SK-N-SH (cell line): Measurements from ENCODE around the gene SCO2. TPM values are rescaled to one million over a fixed set of nuclear protein-coding genes. Genes with fewer than 3 reads are reported as not detected.
A peak's percentile ranks its signal among the peaks of the same experiment; 100 is the strongest.
"Not testable (repeated sequence)": the region's sequence is repeated elsewhere in the genome, so short reads cannot be mapped to it uniquely, and the experiment has no call there.

Experiments
- CTCF ChIA-PET: fragments of 300-600, 350-600 bp; formaldehyde crosslinking; extraction: SDS; loops from one replicate; lab custom pipeline; 2021; lab: Yijun Ruan, JAX
- POLR2A ChIA-PET: fragments of 350-600 bp; sonication (Branson Sonifier 250); formaldehyde crosslinking; extraction: SDS; loops from one replicate; lab custom pipeline; 2020; ENCODE audit warnings: antibody characterized with exemption, inconsistent platforms; lab: Yijun Ruan, JAX
- DNase-seq: peaks from one replicate; pipeline ENCODE4 v3.0.0; 2012
- H2AFZ ChIP-seq: fragments of 200-600 bp; sonication (generic); 2 replicates; pipeline ENCODE4 v1.8.1; 2016; ENCODE audit warnings: antibody characterized with exemption, mild to moderate bottlenecking, low read depth
- H3F3A ChIP-seq: fragments of 200-600 bp; sonication (generic); replicated peaks from 2 replicates; pipeline ENCODE3; 2016; ENCODE audit warnings: antibody characterized with exemption, mild to moderate bottlenecking; ENCODE audit not compliant: insufficient read depth
- H3K27ac ChIP-seq, 2 experiments: fragments of 200-500 bp in 1 of 2; fragments of 200-600 bp in 1 of 2; sonication (Bioruptor generic) in 1 of 2; sonication (generic), shearing (Covaris generic) in 1 of 2; 2 replicates each; pipeline versions ENCODE4 v1.5.1 to v1.6.1; 2014 to 2016; ENCODE audit warnings: low read depth in 2 of 2, inconsistent platforms in 1 of 2, low read length in 1 of 2, mild to moderate bottlenecking in 1 of 2, mixed read lengths in 1 of 2
- H3K27me3 ChIP-seq: fragments of 200-600 bp; sonication (generic), shearing (Covaris generic); 2 replicates; pipeline ENCODE4 v1.6.1; 2016; ENCODE audit warnings: mixed run types; ENCODE audit not compliant: insufficient read depth
- H3K36me3 ChIP-seq, 2 experiments: fragments of 200-500 bp in 1 of 2; fragments of 200-600 bp in 1 of 2; sonication (Bioruptor generic) in 1 of 2; sonication (generic) in 1 of 2; replicated peaks in 1 of 2; 2 replicates each; pipeline versions ENCODE3 to v1.5.1; 2014 to 2016; ENCODE audit warnings: low read length in 1 of 2, mild to moderate bottlenecking in 1 of 2; ENCODE audit not compliant: insufficient read depth in 2 of 2, control insufficient read depth in 1 of 2
- H3K4me1 ChIP-seq, 2 experiments: fragments of 200-500 bp in 1 of 2; fragments of 200-600 bp in 1 of 2; sonication (Bioruptor generic) in 1 of 2; sonication (generic), shearing (Covaris generic) in 1 of 2; 2 replicates each; pipeline versions ENCODE4 v1.5.1 to v1.6.1; 2014 to 2016; ENCODE audit warnings: low read depth in 1 of 2, low read length in 1 of 2, mixed run types in 1 of 2; ENCODE audit not compliant: insufficient read depth in 2 of 2, control insufficient read depth in 1 of 2
- H3K4me2 ChIP-seq: fragments of 200-600 bp; sonication (generic), shearing (Covaris generic); 2 replicates; pipeline ENCODE4 v1.6.1; 2017; ENCODE audit warnings: mixed run types
- H3K4me3 ChIP-seq, 2 experiments: fragments of 200-500 bp in 1 of 2; fragments of 200-600 bp in 1 of 2; sonication (Bioruptor generic) in 1 of 2; sonication (generic), shearing (Covaris generic) in 1 of 2; 2 replicates each; pipeline versions ENCODE4 v1.5.1 to v1.8.1; 2014 to 2016; ENCODE audit warnings: low read depth in 2 of 2, inconsistent platforms in 1 of 2, low read length in 1 of 2, mild to moderate bottlenecking in 1 of 2, mixed read lengths in 1 of 2, moderate library complexity in 1 of 2
- H3K79me2 ChIP-seq: fragments of 200-600 bp; sonication (generic); 2 replicates; pipeline ENCODE4 v1.8.1; 2017; ENCODE audit warnings: mild to moderate bottlenecking; ENCODE audit not compliant: insufficient read depth
- H3K9ac ChIP-seq: fragments of 200-600 bp; sonication (generic); 2 replicates; pipeline ENCODE4 v1.6.1; 2017; ENCODE audit warnings: mixed run types
- H3K9me2 ChIP-seq: fragments of 200-600 bp; sonication (generic); 2 replicates; pipeline ENCODE4 v1.6.1; 2017; ENCODE audit warnings: mixed run types
- H3K9me3 ChIP-seq: fragments of 200-600 bp; sonication (generic); 2 replicates; pipeline ENCODE4 v1.6.1; 2017; ENCODE audit warnings: mixed run types, mild to moderate bottlenecking, moderate library complexity
- H4K20me1 ChIP-seq: fragments of 200-600 bp; sonication (generic); 2 replicates; pipeline ENCODE4 v1.6.1; 2017; ENCODE audit warnings: mild to moderate bottlenecking, mixed run types; ENCODE audit not compliant: insufficient read depth
- FOSL2 ChIP-seq: IDR thresholded peaks from 2 replicates; pipeline ENCODE4 v1.4.0; 2012; ENCODE audit warnings: low read depth, mild to moderate bottlenecking, moderate library complexity, borderline replicate concordance
- JUND ChIP-seq: IDR thresholded peaks from 2 replicates; pipeline ENCODE4 v1.4.0; 2012
- MEF2A ChIP-seq: IDR thresholded peaks from 2 replicates; pipeline ENCODE4 v1.4.0; 2012; ENCODE audit warnings: low read depth, borderline replicate concordance
- MXI1 ChIP-seq: IDR thresholded peaks from 2 replicates; pipeline ENCODE4 v1.6.1; 2012; ENCODE audit warnings: mild to moderate bottlenecking, low read depth, low read length, improper control_type of control experiment
- NFIC ChIP-seq: IDR thresholded peaks from 2 replicates; pipeline ENCODE4 v1.4.0; 2012; ENCODE audit warnings: borderline replicate concordance
- RFX5 ChIP-seq: IDR thresholded peaks from 2 replicates; pipeline ENCODE4 v1.6.1; 2012; ENCODE audit warnings: mild to moderate bottlenecking, improper control_type of control experiment, low read length
- SIN3A ChIP-seq: IDR thresholded peaks from 2 replicates; pipeline ENCODE4 v1.6.1; 2012; ENCODE audit warnings: low read depth, mild to moderate bottlenecking, low read length, moderate library complexity, borderline replicate concordance
- SMC3 ChIP-seq: IDR thresholded peaks from 2 replicates; pipeline ENCODE4 v1.6.1; 2012; ENCODE audit warnings: low read depth, low read length, improper control_type of control experiment
- TCF12 ChIP-seq: IDR thresholded peaks from 2 replicates; pipeline ENCODE4 v1.4.0; 2012
- TEAD4 ChIP-seq: IDR thresholded peaks from 2 replicates; pipeline ENCODE4 v1.4.0; 2012; ENCODE audit warnings: mild to moderate bottlenecking, borderline replicate concordance; ENCODE audit not compliant: insufficient read depth
- YY1 ChIP-seq: IDR thresholded peaks from 2 replicates; pipeline ENCODE4 v1.4.0; 2012; ENCODE audit warnings: low read depth, mild to moderate bottlenecking
- WGBS: methylation state at CpG from one replicate; pipeline ENCODE4 v1.1.6; 2017; ENCODE audit warnings: low lambda C conversion rate; 5-methylcytosine and 5-hydroxymethylcytosine counted together
- polyA plus RNA-seq, 3 experiments: library from polyadenylated mRNA; depleted of rRNA; stranded (reverse); fragments of >200 nt; gene quantifications; 2 replicates each; pipeline ENCODE4 v1.2.3, GENCODE V29; 2012
- TF ChIP-seq, protein P1 (sequence below): IDR thresholded peaks from 2 replicates; pipeline ENCODE4 v1.4.0; 2012; ENCODE audit warnings: low read depth
- TF ChIP-seq, protein P2 (sequence below): IDR thresholded peaks from 2 replicates; pipeline ENCODE4; 2012
- TF ChIP-seq, protein P3 (sequence below): IDR thresholded peaks from 2 replicates; pipeline ENCODE4 v1.4.0; 2012; ENCODE audit warnings: low read depth, borderline replicate concordance

The SCO2 gene
- polyA plus RNA-seq, 1 of the 3 experiments (the other 2 are of a cell fraction): 4.0 TPM

DNA sequence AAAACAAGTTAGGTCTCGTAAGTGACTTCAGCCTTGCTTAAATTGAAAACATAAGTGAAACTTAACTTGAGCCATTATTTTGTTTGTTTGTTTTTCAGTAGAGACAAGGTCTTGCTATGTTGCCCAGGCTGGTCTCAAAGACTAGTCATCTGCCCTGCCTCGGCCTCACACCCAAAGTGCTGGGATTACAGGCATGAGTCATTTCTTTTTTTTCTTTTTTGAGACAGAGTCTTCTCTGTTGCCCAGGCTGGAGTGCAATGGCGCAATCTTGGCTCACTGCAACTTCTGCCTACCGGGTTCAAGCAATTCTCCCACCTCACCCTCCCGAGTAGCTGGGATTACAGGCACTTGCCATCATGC is 16.2 kb upstream of the SCO2 start:
- H4K20me1 ChIP-seq, H3K27ac ChIP-seq, H3K4me1 ChIP-seq, POLR2A ChIA-PET, H3K79me2 ChIP-seq, H3K9me2 ChIP-seq, H3K27me3 ChIP-seq, H3K4me3 ChIP-seq, DNase-seq, H3K4me2 ChIP-seq, H3K9ac ChIP-seq, H3K9me3 ChIP-seq, H3F3A ChIP-seq, H2AFZ ChIP-seq, H3K36me3 ChIP-seq: not testable (repeated sequence)
- 69% methylated on average over 5 of the region's 5 CpGs for WGBS
- CTCF ChIA-PET: interaction anchor here (3.1 kb wide), 1 partner anchor 21 kb away, joined by 19 read pairs; the partner anchor contains the start of gene SYCE3
- TF ChIP-seq FOSL2: peak; percentile 29; the same call in 1 of the 2 replicates

DNA sequence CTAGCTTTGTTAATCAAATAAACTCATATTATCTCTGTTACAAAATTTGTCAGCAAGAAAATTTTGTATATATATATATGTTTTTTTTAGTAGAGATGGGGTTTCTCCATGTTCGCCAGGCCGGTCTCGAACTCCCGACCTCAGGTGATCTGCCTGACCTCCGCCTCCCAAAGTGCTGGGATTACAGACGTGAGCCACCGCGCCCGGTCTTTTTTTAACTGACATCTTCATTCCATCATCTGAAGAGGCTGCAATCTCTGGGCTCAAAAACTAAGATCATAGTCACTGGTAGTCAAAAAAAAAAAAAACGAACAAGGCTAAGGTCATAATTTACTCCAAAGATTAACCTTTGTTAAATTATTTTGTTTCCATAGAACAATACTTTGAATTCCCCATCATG is 15.0 kb upstream of the SCO2 start:
- Histone ChIP-seq H3K9me3 (no peaks in the 10 kb centered on the region), H3K36me3 (no peaks in the 10 kb centered on the region), H3K4me1 (peaks cover 1 to 6% of the 10 kb centered on the region in 2 experiments; a peak in 2 of 4 replicates), H3K9ac (no peak overlapping the region), H3K27me3 (no peaks in the 10 kb centered on the region)
- TF ChIP-seq TCF12: no peak
- TF ChIP-seq NFIC: no peak
- TF ChIP-seq, protein P1, sequence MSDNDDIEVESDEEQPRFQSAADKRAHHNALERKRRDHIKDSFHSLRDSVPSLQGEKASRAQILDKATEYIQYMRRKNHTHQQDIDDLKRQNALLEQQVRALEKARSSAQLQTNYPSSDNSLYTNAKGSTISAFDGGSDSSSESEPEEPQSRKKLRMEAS: no peak
- TF ChIP-seq, protein P2, sequence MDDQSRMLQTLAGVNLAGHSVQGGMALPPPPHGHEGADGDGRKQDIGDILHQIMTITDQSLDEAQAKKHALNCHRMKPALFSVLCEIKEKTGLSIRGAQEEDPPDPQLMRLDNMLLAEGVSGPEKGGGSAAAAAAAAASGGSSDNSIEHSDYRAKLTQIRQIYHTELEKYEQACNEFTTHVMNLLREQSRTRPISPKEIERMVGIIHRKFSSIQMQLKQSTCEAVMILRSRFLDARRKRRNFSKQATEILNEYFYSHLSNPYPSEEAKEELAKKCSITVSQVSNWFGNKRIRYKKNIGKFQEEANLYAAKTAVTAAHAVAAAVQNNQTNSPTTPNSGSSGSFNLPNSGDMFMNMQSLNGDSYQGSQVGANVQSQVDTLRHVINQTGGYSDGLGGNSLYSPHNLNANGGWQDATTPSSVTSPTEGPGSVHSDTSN: no peak
- TF ChIP-seq SIN3A: no peak
- TF ChIP-seq RFX5: no peak
- TF ChIP-seq MXI1: no peak
- TF ChIP-seq FOSL2: no peak
- TF ChIP-seq TEAD4: no peak
- TF ChIP-seq YY1: no peak
- TF ChIP-seq MEF2A: no peak
- TF ChIP-seq, protein P3, sequence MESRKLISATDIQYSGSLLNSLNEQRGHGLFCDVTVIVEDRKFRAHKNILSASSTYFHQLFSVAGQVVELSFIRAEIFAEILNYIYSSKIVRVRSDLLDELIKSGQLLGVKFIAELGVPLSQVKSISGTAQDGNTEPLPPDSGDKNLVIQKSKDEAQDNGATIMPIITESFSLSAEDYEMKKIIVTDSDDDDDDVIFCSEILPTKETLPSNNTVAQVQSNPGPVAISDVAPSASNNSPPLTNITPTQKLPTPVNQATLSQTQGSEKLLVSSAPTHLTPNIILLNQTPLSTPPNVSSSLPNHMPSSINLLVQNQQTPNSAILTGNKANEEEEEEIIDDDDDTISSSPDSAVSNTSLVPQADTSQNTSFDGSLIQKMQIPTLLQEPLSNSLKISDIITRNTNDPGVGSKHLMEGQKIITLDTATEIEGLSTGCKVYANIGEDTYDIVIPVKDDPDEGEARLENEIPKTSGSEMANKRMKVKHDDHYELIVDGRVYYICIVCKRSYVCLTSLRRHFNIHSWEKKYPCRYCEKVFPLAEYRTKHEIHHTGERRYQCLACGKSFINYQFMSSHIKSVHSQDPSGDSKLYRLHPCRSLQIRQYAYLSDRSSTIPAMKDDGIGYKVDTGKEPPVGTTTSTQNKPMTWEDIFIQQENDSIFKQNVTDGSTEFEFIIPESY: no peak
- no peak for TF ChIP-seq JUND
- no peak for TF ChIP-seq SMC3
- TF ChIP-seq, all 33 proteins: peak for 0
- CTCF ChIA-PET: interaction anchor here (1.2 to 3.1 kb wide), 3 partner anchors 9 to 23 kb away, joined by 3 to 19 read pairs (median 14); partner anchors contain the start of genes SCO2 and SYCE3
- no peaks in the 10 kb centered on the region for H3K79me2 ChIP-seq
- H3K4me3 ChIP-seq: no peak overlapping the region
- H3K9me2 ChIP-seq: no peaks in the 10 kb centered on the region
- H3F3A ChIP-seq: peaks cover 7% of the 10 kb centered on the region
- WGBS: 87% methylated on average over 10 of the region's 10 CpGs
- POLR2A ChIA-PET: no interaction called here
- no peak overlapping the region; the same call in 1 of the 2 replicates for H2AFZ ChIP-seq
- H4K20me1 ChIP-seq: no peaks in the 10 kb centered on the region
- H3K4me2 ChIP-seq: no peak overlapping the region
- DNase-seq: no peak
- H3K27ac ChIP-seq: no peak overlapping the region
